Upper lobe of right lung (tissue), 1 donor: ENCODE results near the gene ACVR1B. TPM values are rescaled to one million over a fixed set of nuclear protein-coding genes. Genes with fewer than 3 reads are reported as not detected.

ENCODE experiments used
- ATAC-seq: fragments of 200-7000 bp; cut with Tn5 transposase; one replicate; pipeline ENCODE4 v1.9.1; 2020; ENCODE audit warnings: mild to moderate bottlenecking, moderate library complexity
- DNase-seq: peaks from one replicate; pipeline ENCODE4 v3.0.0-alpha.2; 2020
- H3K27ac ChIP-seq: fragments of 200-600 bp; one replicate; pipeline ENCODE4 v1.8.0; 2022
- H3K27me3 ChIP-seq: fragments of 200-600 bp; one replicate; pipeline ENCODE4 v1.8.0; 2022; ENCODE audit warnings: mild to moderate bottlenecking
- H3K36me3 ChIP-seq: fragments of 200-600 bp; one replicate; pipeline ENCODE4 v1.8.0; 2022
- H3K4me1 ChIP-seq: fragments of 200-600 bp; one replicate; pipeline ENCODE4 v1.8.0; 2022
- H3K4me3 ChIP-seq: fragments of 200-600 bp; one replicate; pipeline ENCODE4 v1.8.0; 2022; ENCODE audit warnings: mild to moderate bottlenecking
- H3K9me3 ChIP-seq: fragments of 200-600 bp; one replicate; pipeline ENCODE4 v1.8.0; 2022
- intact Hi-C: fragments of 100-400 bp; cut with DNase I; formaldehyde crosslinking; loops from one replicate; pipeline ENCODE4 v1.11.0; 2022
- total RNA-seq: library from RNA; stranded (reverse); fragmentation: NEBNext Ultra II Directional; extraction: Animal tissue kit (Norgen Biotek cat#: 25700); gene quantifications from one replicate; pipeline ENCODE4 v1.2.1, GENCODE V29; 2021
- TF ChIP-seq, protein P1 (sequence below): fragments of 200-600 bp; IDR thresholded peaks from one replicate; pipeline ENCODE4 v1.8.0; 2022; ENCODE audit warnings: antibody characterized with exemption
- donor health status: DM: no; HTN: yes; CAD: no; lungs with severe emphysema.

ACVR1B gene
- total RNA-seq, 1 donor from 2014 or later, result 33.5 TPM

DNA sequence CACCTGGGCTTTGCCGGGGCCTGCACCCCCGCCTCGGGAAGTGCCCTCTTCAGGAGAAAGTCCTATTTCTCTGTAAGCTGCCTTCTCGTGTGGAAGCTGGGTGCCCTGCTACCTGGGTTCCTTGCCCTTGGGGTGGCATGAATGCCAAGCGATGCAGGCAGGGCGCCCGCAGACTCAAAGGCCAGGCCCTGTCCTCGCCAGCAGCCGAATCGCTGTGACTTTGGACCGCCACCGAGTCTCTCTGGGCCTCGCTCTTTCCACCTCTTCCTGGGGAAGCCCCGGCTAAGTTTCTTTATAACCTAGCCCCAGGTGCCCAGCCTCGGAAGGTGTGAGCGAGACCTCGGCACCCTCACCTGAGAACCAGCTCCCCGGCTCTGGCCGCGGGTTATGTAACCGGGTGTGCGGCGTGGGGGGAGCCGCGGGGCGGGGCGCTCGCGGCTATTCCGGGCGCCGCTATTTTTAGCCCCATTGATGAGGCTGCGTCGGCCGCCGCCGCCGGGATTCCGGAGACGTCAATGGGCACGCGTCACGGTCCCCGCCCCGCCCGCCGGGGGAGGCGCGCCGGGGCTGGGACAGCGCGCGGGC, 85.2 kb downstream of the ACVR1B start:
- H3K9me3 ChIP-seq, result no peaks in the 10 kb centered on the region
- H3K4me3 ChIP-seq, result peak overlapping the region; percentile 38
- intact Hi-C loops, result no loop called here
- peaks cover 29% of the 10 kb centered on the region for H3K4me1 ChIP-seq
- TF ChIP-seq, protein P1, sequence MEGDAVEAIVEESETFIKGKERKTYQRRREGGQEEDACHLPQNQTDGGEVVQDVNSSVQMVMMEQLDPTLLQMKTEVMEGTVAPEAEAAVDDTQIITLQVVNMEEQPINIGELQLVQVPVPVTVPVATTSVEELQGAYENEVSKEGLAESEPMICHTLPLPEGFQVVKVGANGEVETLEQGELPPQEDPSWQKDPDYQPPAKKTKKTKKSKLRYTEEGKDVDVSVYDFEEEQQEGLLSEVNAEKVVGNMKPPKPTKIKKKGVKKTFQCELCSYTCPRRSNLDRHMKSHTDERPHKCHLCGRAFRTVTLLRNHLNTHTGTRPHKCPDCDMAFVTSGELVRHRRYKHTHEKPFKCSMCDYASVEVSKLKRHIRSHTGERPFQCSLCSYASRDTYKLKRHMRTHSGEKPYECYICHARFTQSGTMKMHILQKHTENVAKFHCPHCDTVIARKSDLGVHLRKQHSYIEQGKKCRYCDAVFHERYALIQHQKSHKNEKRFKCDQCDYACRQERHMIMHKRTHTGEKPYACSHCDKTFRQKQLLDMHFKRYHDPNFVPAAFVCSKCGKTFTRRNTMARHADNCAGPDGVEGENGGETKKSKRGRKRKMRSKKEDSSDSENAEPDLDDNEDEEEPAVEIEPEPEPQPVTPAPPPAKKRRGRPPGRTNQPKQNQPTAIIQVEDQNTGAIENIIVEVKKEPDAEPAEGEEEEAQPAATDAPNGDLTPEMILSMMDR, result no peak
- peak overlapping the region; percentile 73 for H3K27ac ChIP-seq
- no peaks in the 10 kb centered on the region for H3K36me3 ChIP-seq
- ATAC-seq (peak; percentile 77), DNase-seq (peak; percentile 94)
- H3K27me3 ChIP-seq, result no peaks in the 10 kb centered on the region

DNA sequence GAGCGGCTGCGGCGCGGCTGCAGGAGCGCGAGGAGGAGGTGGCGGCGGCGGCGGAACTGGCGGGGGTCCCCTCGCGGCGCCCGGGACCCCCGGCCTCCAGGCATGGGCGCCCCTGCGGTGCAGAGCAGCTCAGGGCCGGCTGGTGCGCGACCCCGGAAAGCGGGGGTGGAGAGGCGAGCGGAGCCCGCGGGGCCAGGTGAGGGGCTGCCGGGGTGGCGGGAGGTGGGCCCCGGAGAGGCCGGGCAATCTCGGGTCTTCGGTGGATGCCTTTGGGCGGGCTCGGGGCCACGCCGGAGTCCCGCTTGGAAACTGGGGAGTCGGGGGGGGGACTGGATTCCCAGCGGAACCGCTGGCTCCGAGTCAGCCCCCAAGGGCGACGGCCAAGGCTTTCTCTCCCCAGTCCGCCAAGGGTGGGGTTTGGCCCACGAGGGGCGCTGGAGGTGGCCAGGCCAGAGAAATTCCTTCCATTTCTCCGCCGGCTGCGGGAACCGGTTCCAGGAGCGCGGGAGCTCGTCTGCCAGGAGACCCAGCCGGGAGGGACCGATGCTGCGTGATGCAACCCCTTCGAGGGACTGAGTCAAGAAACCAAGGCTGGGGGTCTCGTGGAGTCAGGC, 85.9 kb downstream of the ACVR1B start:
- no peak for ATAC-seq
- peak; percentile 76 for DNase-seq
- Histone ChIP-seq H3K9me3 (no peaks in the 10 kb centered on the region), H3K27ac (peak overlapping the region; percentile 73), H3K4me3 (peak overlapping the region; percentile 60), H3K27me3 (no peaks in the 10 kb centered on the region), H3K36me3 (no peaks in the 10 kb centered on the region), H3K4me1 (peaks cover 27% of the 10 kb centered on the region)
- intact Hi-C loops, result no loop called here
- TF ChIP-seq, protein P1, result peak; percentile 15

DNA sequence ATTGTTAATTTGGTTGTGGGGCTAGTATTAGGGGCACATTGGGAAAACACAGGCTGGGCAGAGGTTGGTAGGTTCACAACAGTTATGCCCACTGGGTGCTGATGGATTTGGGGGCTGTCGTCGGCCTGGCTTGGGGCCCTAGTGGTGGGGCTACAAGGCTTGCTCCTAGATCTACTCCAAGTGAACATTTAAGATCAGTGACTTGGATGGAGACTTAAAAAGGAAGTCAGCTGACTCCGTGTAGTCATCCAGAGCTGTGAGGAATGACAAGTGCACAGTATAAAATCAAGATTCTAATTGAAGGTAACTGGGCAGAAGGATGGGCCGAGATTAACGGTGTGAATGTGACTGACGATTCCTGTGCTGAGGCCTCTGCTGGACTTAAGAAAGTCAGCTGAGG, 86.9 kb downstream of the ACVR1B start:
- TF ChIP-seq, protein P1, result no peak
- Histone ChIP-seq H3K4me3 (peak overlapping the region; percentile 21), H3K4me1 (peaks cover 27% of the 10 kb centered on the region), H3K36me3 (no peaks in the 10 kb centered on the region), H3K27me3 (no peaks in the 10 kb centered on the region), H3K9me3 (no peaks in the 10 kb centered on the region), H3K27ac (peak overlapping the region; percentile 30)
- ATAC-seq, result no peak
- intact Hi-C loops, result no loop called here
- DNase-seq, result no peak

DNA sequence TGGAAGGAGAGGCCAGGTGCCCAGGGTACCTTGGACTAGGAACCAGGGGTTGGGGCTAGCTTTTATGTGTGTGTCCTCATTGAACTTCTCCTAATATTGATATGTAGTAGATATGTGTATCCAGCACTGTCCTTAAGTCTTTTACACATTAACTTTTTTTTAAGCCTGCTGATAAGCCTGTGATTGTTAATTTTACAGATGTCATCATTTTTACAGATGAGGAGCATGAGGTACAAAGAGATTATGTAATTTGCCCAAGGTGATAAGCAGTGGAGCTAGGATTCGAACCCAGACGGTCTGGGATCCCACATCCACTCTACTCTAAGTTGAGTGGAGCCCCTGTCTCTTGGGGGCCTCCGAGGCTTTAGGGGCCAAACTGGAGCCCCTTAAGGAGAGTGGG, 89.5 kb downstream of the ACVR1B start:
- no peak for ATAC-seq
- intact Hi-C loops, result no loop called here
- peaks cover 43% of the 10 kb centered on the region for H3K4me1 ChIP-seq
- no peak overlapping the region for H3K27ac ChIP-seq
- H3K27me3 ChIP-seq, result no peaks in the 10 kb centered on the region
- DNase-seq, result no peak
- H3K4me3 ChIP-seq, result no peak overlapping the region
- H3K36me3 ChIP-seq, result no peaks in the 10 kb centered on the region
- no peaks in the 10 kb centered on the region for H3K9me3 ChIP-seq
- TF ChIP-seq, protein P1, result no peak

DNA sequence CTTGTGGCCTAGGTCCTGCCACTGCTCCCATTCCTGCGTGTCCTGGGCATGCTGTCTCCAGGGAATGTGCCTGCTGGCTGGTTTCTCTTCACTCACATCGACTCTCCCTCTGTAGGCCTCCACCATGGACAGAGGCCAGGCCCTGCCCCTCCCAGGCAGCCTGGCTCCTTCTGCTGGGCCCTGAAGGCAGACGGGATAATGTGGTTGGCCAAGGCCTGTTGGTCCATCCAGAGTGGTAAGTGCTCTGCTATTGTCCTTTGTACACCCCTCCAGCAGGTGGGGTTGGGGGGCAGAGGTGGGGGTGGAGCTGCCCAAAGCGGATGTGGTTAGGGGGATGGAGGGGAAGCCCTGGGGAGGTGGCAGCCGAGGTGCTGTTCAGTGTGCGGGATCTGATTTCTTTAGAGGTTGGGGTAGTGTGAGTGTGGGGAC, 90.2 kb downstream of the ACVR1B start:
- no peak for ATAC-seq
- Histone ChIP-seq H3K4me3 (no peak overlapping the region), H3K27ac (no peak overlapping the region), H3K4me1 (peaks cover 44% of the 10 kb centered on the region), H3K27me3 (no peaks in the 10 kb centered on the region), H3K36me3 (no peaks in the 10 kb centered on the region), H3K9me3 (no peaks in the 10 kb centered on the region)
- TF ChIP-seq, protein P1, result no peak
- no peak for DNase-seq
- intact Hi-C loops, result no loop called here
